ENCODE measurements around the gene PRPSAP2. TPM values are rescaled to one million over a fixed set of nuclear protein-coding genes. Genes with fewer than 3 reads are reported as not detected.
A peak's percentile ranks its signal among the peaks of the same experiment; 100 is the strongest.

The PRPSAP2 gene
- total RNA-seq, 3 donors from 2014 or later: 32.6 to 42.1 (median 35.0) TPM

DNA sequence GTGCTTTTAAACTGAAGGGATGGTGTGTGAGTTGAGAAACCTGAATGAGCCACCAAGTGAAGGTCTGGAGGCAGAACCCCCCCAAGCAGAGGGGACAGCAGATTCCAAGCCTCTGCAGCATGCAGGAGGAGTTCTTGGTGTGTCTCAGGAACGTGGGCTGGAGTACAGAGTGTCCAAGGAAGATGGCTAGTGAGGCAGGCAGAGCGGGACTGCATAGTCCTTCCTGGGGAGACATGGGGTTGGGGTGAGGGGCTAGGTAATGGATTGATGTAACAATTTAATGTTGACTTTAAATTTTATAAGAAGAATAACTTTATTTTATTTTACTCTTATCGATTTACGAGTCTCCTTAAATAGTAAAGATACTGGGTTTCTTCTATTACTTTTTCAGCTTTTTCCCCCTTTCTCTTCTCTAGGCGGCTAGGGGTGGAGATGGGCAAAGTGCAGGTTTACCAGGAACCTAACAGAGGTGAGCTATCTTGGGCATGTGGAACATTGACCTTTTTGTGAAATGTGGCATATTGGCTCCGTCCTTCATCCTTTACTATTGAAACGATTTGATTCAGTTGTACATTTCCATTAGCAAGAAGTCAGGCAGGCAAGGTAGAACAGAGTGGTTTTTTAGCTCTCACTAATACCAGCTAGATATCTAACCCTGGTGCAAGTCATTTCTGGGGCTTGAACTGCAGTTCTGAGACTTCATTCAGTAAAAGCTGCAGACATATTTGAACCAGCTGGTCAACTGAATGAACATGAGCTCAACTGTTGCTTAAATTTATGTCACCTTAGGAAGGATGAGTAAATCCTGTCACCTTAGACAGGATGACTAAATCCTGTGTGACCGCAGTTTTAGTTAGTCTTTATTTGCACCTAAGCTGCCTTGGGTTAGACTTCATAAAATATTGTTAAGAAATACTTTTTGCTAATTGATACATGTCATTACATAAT, 9.2 kb downstream of the PRPSAP2 start:
- DNase-seq (peak in 1 of 3 donors; percentile 37), ATAC-seq (peak; percentile 81)
- Histone ChIP-seq H3K36me3 (ENCODE audit: low read depth) (no peaks in the 10 kb centered on the region), H3K4me1 (ENCODE audit: low read depth) (no peaks in the 10 kb centered on the region), H3K4me3 (no peak overlapping the region), H3K9me3 (no peaks in the 10 kb centered on the region)
- TF ChIP-seq, protein P1, sequence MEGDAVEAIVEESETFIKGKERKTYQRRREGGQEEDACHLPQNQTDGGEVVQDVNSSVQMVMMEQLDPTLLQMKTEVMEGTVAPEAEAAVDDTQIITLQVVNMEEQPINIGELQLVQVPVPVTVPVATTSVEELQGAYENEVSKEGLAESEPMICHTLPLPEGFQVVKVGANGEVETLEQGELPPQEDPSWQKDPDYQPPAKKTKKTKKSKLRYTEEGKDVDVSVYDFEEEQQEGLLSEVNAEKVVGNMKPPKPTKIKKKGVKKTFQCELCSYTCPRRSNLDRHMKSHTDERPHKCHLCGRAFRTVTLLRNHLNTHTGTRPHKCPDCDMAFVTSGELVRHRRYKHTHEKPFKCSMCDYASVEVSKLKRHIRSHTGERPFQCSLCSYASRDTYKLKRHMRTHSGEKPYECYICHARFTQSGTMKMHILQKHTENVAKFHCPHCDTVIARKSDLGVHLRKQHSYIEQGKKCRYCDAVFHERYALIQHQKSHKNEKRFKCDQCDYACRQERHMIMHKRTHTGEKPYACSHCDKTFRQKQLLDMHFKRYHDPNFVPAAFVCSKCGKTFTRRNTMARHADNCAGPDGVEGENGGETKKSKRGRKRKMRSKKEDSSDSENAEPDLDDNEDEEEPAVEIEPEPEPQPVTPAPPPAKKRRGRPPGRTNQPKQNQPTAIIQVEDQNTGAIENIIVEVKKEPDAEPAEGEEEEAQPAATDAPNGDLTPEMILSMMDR (IDR thresholded peaks at IDR 0.05): no peak
- intact Hi-C loops (cut with DNase I, micrococcal nuclease): no loop called here

DNA sequence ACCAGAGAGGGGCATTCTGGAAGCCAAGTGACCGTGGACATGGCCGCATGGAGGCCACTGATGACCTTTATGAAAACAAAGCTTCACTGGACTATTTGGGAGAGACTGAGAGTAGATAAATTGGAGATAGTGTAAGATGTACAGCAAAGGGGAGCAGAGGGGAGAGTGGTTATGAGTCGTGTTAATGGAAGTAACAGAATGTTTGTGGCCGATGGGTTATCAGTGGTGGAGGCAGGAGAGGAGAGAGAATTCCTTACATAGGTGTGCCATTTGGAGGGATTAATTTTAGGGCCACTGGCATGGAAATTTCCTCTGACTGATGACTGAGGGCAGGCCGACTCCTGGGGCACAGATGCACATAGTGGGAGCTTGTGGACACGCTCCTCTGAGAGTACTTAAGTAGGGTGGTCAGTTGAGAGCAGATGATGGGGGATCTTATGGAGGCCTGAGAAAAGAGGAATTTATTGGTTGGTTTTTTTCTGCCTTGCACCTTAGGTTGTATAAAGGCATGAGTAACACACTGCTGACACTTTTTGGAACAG, 19.2 kb downstream of the PRPSAP2 start:
- H3K36me3 ChIP-seq (ENCODE audit: low read depth): no peaks in the 10 kb centered on the region
- no peak for DNase-seq

DNA sequence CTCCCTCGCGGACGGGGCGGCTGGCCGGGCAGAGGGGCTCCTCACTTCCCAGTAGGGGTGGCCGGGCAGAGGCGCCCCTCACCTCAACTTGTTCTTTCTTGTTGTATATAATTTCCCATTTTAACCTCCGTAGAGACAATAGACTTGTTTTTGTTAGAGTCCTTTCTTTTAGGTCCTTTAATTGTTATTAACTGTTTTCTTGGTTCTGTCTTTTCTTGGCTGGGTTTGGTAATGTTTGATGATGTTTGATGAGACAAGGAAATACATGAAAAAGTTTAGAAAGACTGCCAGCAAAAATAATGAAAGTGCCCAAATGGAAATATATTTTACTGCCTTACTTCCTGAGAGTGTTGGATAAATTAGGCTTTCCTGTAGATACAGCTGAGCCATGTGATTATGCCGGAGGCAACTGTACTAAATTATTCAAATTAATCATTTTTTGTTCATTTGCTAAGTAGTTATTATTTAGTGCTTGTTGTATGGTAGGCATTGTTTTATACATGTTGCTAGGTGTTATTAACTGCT, 30.9 kb downstream of the PRPSAP2 start:
- no peaks in the 10 kb centered on the region for H3K4me1 ChIP-seq (ENCODE audit: low read depth)
- intact Hi-C loops (cut with DNase I, micrococcal nuclease): no loop called here
- H3K4me3 ChIP-seq: no peak overlapping the region
- no peak for ATAC-seq
- TF ChIP-seq, protein P1 (IDR thresholded peaks at IDR 0.05): no peak
- peaks cover 5% of the 10 kb centered on the region for H3K36me3 ChIP-seq (ENCODE audit: low read depth)
- no peak for DNase-seq
- no peaks in the 10 kb centered on the region for H3K9me3 ChIP-seq

More for the DNA sequence above, 19.2 kb downstream of the PRPSAP2 start:
- Histone ChIP-seq H3K9me3 (no peaks in the 10 kb centered on the region), H3K4me3 (no peak overlapping the region), H3K4me1 (ENCODE audit: low read depth) (no peaks in the 10 kb centered on the region)
- ATAC-seq: no peak
- TF ChIP-seq, protein P1 (IDR thresholded peaks at IDR 0.05): no peak
- intact Hi-C loops (cut with DNase I, micrococcal nuclease): no loop called here

DNA sequence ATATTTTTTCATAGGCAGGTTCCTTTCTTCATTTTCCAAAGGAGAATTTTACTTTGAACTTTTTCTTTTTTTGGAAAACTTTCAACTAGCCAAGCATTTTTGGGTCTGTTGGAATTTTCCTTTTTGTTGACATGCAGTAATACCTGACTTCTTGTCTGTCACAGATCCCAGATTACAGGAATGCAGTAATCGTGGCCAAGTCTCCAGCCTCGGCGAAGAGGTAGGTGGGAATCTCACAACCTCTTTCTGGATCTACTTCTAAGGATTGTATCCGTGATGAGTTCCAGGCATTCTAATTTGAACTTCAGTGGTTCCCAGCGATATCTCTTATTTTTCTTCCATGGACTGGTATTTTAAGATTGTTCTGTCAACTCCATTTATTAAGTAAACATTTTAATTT, 31.7 kb downstream of the PRPSAP2 start:
- Histone ChIP-seq H3K36me3 (ENCODE audit: low read depth) (peaks cover 5% of the 10 kb centered on the region), H3K9me3 (no peaks in the 10 kb centered on the region), H3K4me1 (ENCODE audit: low read depth) (no peaks in the 10 kb centered on the region), H3K4me3 (no peak overlapping the region)
- DNase-seq (no peak), ATAC-seq (no peak)
- intact Hi-C loops (cut with DNase I, micrococcal nuclease): no loop called here
- TF ChIP-seq, protein P1 (IDR thresholded peaks at IDR 0.05): no peak

DNA sequence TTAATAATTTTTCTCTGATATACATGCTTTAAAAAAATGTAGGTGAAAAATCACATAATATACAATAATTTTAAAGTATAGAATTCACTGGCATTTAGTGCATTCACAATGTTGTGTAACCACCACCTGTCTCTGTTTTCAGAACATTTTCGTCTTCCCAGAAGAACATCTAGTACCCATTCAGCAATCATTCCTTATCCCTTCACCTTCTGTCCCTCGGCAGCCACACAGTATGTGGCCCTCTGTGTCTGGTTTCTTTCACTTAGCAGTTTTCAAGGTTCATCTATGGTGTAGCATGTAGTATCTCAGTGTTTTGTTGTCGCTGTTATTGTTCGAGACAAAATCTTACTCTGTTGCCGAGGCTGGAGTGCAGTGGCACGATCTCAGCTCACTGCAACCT, 33.6 kb downstream of the PRPSAP2 start:
- TF ChIP-seq, protein P1 (IDR thresholded peaks at IDR 0.05): no peak
- intact Hi-C loops (cut with DNase I, micrococcal nuclease): no loop called here
- peaks cover 5% of the 10 kb centered on the region for H3K36me3 ChIP-seq (ENCODE audit: low read depth)
- H3K9me3 ChIP-seq: no peaks in the 10 kb centered on the region
- no peak overlapping the region for H3K4me3 ChIP-seq
- no peaks in the 10 kb centered on the region for H3K4me1 ChIP-seq (ENCODE audit: low read depth)
- ATAC-seq: no peak
- DNase-seq: no peak

All from mucosa of descending colon (tissue), 3 donors.